Fibroblast of skin of abdomen (primary cell): Measurements from ENCODE around the gene IGSF9B.

ENCODE experiments used
- DNase-seq: peaks from one replicate; pipeline ENCODE4 v3.0.0-alpha.2; 2013

Gene IGSF9B

DNA sequence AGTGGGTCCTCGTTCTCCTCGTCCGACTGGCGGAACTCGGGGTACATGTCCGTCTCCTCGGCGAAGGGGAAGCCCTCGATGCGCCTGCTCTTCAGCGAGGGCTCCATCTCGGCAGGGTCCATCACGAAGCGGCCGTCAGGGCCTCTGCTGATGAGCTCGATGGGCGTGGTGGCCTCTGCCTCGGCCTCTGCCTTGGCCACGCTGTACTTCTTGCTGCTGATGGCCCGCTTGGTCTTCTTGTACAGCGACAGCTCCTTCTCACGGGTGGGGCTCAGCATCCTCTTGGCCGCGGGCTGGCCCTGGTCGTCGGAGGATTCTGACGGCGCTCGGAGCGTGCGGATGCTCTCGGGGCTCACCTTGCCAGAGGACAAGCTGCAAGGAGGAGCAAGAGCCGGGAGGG lies 35.7 kb downstream of the IGSF9B start:
- DNase-seq = no peak

- no peak for DNase-seq
These were observed 36.4 kb downstream of the IGSF9B start for GRCh38 chr11:133920109-133920990.

DNA sequence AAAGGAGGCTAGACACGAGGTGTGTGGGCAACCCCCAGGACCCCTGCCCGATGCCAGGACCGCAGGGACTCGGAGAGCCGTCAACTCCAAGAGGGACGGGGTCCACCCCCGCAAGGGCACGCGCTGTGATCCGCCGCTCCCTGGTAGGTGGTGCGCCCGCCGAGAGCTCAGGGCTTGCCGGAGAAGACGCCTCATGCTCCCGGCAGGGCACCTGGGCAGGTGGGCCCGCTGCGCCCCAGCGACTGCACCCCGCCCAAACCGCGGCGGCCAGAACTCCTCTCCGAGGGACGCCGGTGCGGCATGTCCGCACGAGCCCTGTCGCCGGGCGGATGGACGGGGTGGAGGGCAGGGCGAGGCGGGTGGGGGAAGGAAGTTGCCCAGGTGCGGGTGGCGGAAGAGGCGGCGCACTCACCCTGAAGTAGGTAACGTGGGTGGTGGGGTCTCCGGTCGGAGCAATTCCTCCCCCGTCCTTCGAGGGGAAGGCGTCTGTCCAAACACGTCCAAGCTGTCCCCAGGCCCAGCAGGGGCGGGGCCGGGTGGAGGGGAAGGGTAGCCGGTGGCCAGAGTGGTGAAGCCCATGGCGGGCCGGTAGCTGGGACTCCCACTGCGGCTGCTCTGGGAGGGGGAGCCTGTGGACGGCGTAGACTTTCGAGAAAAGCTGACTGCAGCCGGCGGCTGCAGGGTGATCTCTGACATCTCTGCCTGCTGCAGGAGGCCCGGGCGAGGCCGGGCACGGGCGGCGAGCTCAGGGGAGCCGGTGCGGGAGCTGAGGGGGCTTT lies 37.2 kb downstream of the IGSF9B start:
- no peak for DNase-seq

- no peak for DNase-seq
These were observed 38.0 kb downstream of the IGSF9B start for GRCh38 chr11:133918608-133919260.

GRCh38 chr11:133917921-133918607 lies 38.7 kb downstream of the IGSF9B start:
- DNase-seq = no peak

DNA sequence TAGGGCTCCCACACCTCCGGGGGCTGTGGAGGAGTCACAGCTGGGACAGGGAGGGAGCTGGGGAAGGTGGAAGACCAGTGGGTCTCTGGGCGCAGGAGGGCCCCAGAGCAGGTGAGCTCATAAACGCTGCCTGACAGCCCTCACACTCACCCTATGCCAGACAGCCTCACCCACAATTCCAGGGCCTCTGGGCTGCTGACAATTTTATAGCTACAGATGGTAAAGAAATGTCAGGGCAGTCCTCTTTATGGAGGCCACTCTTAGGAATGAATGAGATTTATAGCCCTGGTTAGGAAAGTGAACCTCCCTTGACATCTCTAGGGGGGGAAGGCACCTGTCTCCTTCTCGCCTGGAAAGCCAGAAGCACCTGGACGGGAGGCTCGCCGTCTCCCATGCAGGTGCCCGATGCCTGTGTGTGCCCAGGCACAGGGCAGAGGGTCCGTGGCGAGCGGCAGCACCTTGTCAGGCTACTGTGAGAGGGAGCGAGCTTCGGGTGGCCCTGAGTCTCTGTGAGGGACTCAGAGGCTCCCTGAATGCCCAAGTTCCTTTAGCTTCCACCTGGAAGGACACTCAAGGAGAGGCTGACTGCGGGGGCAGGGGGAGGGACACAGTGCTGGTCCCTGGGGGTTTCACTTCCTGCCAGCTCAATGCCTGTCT lies 39.9 kb downstream of the IGSF9B start:
- no peak for DNase-seq

DNA sequence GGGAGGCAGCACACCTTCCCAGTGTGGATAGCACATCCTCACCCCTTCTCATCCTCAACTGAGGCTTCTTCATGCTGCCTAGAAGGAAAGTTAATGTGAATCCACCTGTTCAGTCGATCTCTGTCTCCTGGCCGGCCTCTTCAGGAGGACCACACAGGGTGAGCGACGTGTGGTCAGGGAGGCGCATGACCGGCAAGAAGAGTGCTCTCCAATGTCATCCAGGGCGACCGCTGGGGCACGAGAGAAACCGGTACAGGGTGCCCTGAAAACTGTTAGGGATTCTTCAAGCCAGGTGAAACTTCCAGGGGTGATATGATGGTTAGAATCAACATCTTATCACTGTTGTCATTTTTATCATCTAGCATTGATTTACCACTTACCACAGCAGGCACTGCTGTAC lies 43.0 kb downstream of the IGSF9B start:
- no peak for DNase-seq

DNA sequence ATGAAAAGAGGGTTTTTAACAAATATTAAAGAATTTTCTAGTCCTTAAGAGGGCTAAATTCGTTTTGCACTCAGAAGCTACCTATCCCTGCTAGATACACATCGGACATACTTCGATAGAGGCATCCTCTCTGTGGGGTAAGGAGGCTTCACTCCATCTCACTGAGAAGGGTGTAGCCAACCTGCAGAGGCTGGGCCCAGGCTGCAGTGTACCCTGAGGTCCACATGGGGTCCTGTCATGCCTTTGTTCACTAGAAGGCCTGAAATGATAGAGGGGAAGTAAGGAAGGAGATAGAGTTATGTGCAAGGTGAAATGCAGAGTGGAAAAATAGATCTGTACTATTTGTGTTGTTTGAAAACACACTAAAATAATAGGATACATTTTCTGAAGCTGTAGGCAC lies 45.6 kb downstream of the IGSF9B start:
- no peak for DNase-seq

GRCh38 chr11:133910101-133910500 lies 46.7 kb downstream of the IGSF9B start:
- DNase-seq = no peak

DNA sequence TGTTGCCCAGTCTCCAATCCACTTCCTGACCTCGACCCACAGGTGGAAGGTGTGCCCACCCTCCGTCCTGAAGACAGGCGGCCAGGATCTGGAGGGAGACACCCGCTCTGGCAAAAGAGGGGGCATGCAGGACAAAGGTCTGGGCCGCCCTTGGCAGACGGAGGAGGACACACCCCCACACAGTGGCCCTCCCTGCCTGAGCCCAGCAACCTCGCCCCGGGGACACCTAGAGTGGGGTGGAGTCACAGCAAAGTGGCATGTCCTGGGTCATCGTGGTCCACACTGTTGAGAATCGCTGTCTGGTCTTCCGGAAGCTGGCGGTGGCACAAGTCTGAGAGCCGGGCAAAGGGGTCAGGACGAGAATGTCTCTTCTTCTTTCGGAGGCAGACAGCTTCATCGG lies 47.9 kb downstream of the IGSF9B start:
- DNase-seq = no peak

DNA sequence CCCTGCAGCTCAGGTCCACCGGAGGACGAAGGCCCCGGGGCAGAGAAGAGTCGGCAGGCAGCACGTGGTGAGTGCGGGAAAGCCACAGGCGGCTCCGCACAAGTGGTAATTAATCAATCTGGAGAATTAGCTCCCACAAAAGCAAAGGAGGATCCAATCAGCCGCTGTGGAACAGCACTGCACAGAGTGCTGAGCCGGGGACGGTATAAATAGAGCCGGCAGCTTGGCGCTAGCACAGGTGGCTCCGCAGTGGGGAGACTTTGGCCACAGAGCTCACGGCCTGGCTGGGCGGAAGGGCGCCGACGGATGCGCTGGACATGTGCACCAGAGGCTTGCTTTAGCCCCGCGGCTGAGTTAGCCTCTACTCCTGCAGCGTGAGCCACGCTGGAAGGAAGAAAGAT lies 48.9 kb downstream of the IGSF9B start:
- no peak for DNase-seq

- no peak for DNase-seq
These were observed 49.6 kb downstream of the IGSF9B start for GRCh38 chr11:133907216-133907615.

DNA sequence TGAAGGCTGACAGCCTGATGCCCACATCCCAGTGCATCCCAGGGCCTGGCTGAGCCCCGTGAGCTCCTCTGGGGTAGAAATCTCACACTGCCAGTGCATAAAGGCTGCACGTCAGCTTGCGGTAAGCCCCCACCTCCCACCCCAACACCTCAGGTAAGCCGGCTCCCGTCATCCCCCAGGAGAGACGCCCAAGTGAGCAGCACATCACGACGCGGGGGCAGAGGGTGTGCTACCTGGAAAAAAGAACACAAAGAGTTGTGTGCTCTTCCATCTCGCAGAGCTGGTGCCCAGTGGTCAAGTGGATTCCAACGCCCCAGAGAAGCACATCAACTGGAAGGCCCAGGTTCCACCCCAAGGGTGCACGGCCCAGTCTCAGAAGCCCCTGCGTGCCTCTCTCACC lies 50.0 kb downstream of the IGSF9B start:
- no peak for DNase-seq

- DNase-seq = no peak
These were observed 50.5 kb downstream of the IGSF9B start for GRCh38 chr11:133906241-133906640.

GRCh38 chr11:133905677-133906156 lies 51.1 kb downstream of the IGSF9B start:
- DNase-seq = no peak

DNA sequence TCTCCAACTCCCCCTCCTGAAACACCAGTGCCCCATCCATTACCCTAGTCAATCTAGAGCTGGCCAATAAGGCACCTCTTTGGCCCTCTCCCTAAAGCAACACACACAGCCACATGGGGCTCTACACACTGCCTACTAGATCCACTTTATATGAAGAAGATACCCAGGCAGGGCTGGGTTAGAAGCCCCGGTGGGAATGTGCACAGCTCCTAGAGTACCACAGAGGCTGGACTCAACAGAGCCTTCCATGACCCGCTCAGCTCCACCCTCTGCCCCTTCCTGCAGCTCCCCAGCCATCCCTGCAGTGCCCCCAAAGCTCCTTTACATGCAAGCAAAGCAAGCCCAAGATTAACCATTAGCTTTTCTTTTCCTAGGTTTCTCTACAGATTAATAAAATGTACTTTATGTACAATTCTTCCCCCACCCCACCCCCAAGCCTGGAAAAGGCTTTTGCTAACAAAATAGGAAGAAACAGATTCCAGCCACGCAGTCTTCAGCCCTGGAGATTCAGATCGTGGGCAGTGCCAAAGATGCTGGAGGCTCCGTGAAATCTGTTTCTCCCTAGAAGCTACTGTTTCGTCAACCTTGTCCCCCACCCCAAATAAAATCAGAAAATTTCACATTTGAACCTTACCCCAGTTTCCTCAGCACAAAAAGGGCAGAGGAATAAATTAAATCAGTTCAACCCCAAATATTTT lies 51.8 kb downstream of the IGSF9B start:
- DNase-seq = no peak

GRCh38 chr11:133903875-133904817 lies 52.6 kb downstream of the IGSF9B start:
- DNase-seq = no peak

DNA sequence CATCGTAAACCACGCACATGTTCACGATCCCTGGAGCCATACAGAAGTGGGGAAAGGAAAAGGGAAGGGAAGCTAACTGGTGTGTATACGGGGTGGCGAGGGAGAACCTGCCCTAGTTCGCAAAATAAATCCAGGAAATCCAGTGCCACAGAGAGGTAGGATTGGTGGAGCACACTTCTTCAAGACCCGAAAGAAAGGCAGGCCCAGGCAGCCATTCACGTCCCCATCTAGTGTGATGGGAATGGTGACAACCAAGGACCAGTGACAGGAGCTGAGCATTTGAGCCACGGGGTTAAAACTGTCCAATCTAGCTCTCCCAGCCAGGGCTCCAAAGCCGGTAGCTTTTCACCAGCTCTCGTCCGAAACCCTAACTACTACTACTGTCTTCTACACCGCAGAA lies 53.7 kb downstream of the IGSF9B start:
- DNase-seq = no peak

GRCh38 chr11:133902506-133902905 lies 54.3 kb downstream of the IGSF9B start:
- no peak for DNase-seq

- DNase-seq = no peak
These were observed 54.8 kb downstream of the IGSF9B start for GRCh38 chr11:133901999-133902398.
